ENCODE data around the gene PLCL1. TPM values are rescaled to one million over a fixed set of nuclear protein-coding genes. Genes with fewer than 3 reads are reported as not detected.

Gene PLCL1
- total RNA-seq, 1 experiment from 2014 or later: not detected

- Histone ChIP-seq H3K9me2 (replicated peaks; ENCODE audit: insufficient read depth, low read length) (no peaks in the 10 kb centered on the region), H2AFZ (ENCODE audit: low read length) (no peak overlapping the region), H3K27me3 (ENCODE audit: low read length) (no peaks in the 10 kb centered on the region), H3K27ac (ENCODE audit: low read length) (no peak overlapping the region), H3K4me2 (ENCODE audit: low read depth, low read length, poor library complexity, severe bottlenecking) (no peak overlapping the region), H3K9ac (ENCODE audit: low read length) (no peak overlapping the region), H3K4me1 (ENCODE audit: low read length) (no peaks in the 10 kb centered on the region), H4K20me1 (ENCODE audit: insufficient read depth, low read depth, low read length) (no peaks in the 10 kb centered on the region), H3K9me3 (ENCODE audit: low read length) (no peaks in the 10 kb centered on the region), H3K36me3 (ENCODE audit: insufficient read depth, low read length) (no peaks in the 10 kb centered on the region), H3K4me3 (ENCODE audit: low read length) (no peak overlapping the region), H3K79me2 (ENCODE audit: low read length) (no peaks in the 10 kb centered on the region)
- no peak for DNase-seq
Observed at GRCh38 chr2:197950006-197950405, 145.6 kb downstream of the PLCL1 start.

DNA sequence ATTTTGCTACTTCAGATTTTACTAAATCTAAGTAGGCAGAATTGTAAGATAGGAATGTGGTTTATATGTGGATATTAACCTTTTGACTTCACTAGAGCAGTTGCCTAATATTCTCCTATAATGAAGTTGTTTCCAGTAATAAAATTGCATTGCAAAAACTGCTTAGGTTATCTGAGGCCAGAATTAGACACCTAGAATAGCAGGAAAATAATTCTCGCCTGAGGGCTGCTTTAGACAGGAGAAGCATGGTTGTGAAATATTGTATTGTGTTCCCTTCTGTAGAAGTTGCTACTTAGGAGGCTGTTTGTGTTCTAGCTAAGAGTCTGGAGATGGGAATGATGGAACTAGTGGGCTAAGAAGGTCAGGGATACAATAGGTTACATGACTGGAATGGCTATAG lies 146.3 kb downstream of the PLCL1 start:
- no peaks in the 10 kb centered on the region for H3K4me1 ChIP-seq (ENCODE audit: low read length)
- no peak overlapping the region for H3K9ac ChIP-seq (ENCODE audit: low read length)
- no peaks in the 10 kb centered on the region for H3K27me3 ChIP-seq (ENCODE audit: low read length)
- H3K36me3 ChIP-seq (ENCODE audit: insufficient read depth, low read length): no peaks in the 10 kb centered on the region
- no peaks in the 10 kb centered on the region for H3K9me2 ChIP-seq (replicated peaks; ENCODE audit: insufficient read depth, low read length)
- no peak overlapping the region for H3K4me2 ChIP-seq (ENCODE audit: low read depth, low read length, poor library complexity, severe bottlenecking)
- no peaks in the 10 kb centered on the region for H3K79me2 ChIP-seq (ENCODE audit: low read length)
- no peak overlapping the region for H2AFZ ChIP-seq (ENCODE audit: low read length)
- DNase-seq: no peak
- H3K4me3 ChIP-seq (ENCODE audit: low read length): no peak overlapping the region
- no peak overlapping the region for H3K27ac ChIP-seq (ENCODE audit: low read length)
- no peaks in the 10 kb centered on the region for H3K9me3 ChIP-seq (ENCODE audit: low read length)
- no peaks in the 10 kb centered on the region for H4K20me1 ChIP-seq (ENCODE audit: insufficient read depth, low read depth, low read length)

GRCh38 chr2:197952540-197953202 lies 148.3 kb downstream of the PLCL1 start:
- Histone ChIP-seq H3K27me3 (ENCODE audit: low read length) (no peaks in the 10 kb centered on the region), H3K4me1 (ENCODE audit: low read length) (no peaks in the 10 kb centered on the region), H3K36me3 (ENCODE audit: insufficient read depth, low read length) (no peaks in the 10 kb centered on the region), H3K79me2 (ENCODE audit: low read length) (no peaks in the 10 kb centered on the region), H3K9me2 (replicated peaks; ENCODE audit: insufficient read depth, low read length) (no peaks in the 10 kb centered on the region), H3K9ac (ENCODE audit: low read length) (no peak overlapping the region), H4K20me1 (ENCODE audit: insufficient read depth, low read depth, low read length) (no peaks in the 10 kb centered on the region), H3K27ac (ENCODE audit: low read length) (no peak overlapping the region), H2AFZ (ENCODE audit: low read length) (no peak overlapping the region), H3K4me2 (ENCODE audit: low read depth, low read length, poor library complexity, severe bottlenecking) (no peak overlapping the region), H3K4me3 (ENCODE audit: low read length) (no peak overlapping the region), H3K9me3 (ENCODE audit: low read length) (no peaks in the 10 kb centered on the region)
- DNase-seq: no peak

GRCh38 chr2:197954328-197954727 lies 149.9 kb downstream of the PLCL1 start:
- Histone ChIP-seq H3K9me3 (ENCODE audit: low read length) (no peaks in the 10 kb centered on the region), H3K4me3 (ENCODE audit: low read length) (no peak overlapping the region), H3K27me3 (ENCODE audit: low read length) (no peaks in the 10 kb centered on the region), H4K20me1 (ENCODE audit: insufficient read depth, low read depth, low read length) (no peaks in the 10 kb centered on the region), H3K4me2 (ENCODE audit: low read depth, low read length, poor library complexity, severe bottlenecking) (no peak overlapping the region), H3K4me1 (ENCODE audit: low read length) (no peaks in the 10 kb centered on the region), H3K79me2 (ENCODE audit: low read length) (no peaks in the 10 kb centered on the region), H3K27ac (ENCODE audit: low read length) (no peak overlapping the region), H3K9ac (ENCODE audit: low read length) (no peak overlapping the region), H3K9me2 (replicated peaks; ENCODE audit: insufficient read depth, low read length) (no peaks in the 10 kb centered on the region; the same call in 1 of the 2 replicates), H2AFZ (ENCODE audit: low read length) (no peak overlapping the region), H3K36me3 (ENCODE audit: insufficient read depth, low read length) (no peaks in the 10 kb centered on the region)
- no peak for DNase-seq

DNA sequence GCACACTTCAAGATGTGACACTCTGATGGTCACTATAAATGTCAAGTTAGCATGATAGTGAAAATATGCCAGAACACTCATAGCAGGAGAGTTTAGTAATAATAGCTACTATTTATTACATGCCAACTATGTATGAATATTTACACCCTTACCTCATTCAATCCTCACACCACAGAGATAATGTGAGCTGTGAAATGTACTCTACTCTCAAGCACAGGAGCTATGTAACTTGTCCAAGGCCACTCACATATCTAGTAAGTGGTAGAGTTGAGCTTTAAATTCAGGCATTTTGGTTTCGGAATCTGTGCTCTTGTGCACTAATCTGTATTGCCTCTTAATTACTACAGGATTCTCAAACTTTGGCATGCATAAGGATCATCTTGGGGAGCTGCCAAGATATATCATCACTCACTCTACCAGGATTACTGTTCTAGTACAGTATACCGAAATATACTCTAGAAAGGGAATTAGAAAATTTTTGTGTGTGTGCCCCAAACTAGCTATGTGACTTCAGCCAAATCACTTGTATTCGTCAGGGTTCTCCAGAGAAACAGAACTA lies 154.3 kb downstream of the PLCL1 start:
- Histone ChIP-seq H3K27me3 (ENCODE audit: low read length) (no peaks in the 10 kb centered on the region), H3K79me2 (ENCODE audit: low read length) (no peaks in the 10 kb centered on the region), H3K9ac (ENCODE audit: low read length) (no peak overlapping the region), H3K27ac (ENCODE audit: low read length) (no peak overlapping the region), H3K4me2 (ENCODE audit: low read depth, low read length, poor library complexity, severe bottlenecking) (no peak overlapping the region), H4K20me1 (ENCODE audit: insufficient read depth, low read depth, low read length) (no peaks in the 10 kb centered on the region), H3K9me3 (ENCODE audit: low read length) (no peaks in the 10 kb centered on the region), H3K9me2 (replicated peaks; ENCODE audit: insufficient read depth, low read length) (no peaks in the 10 kb centered on the region; the same call in 1 of the 2 replicates), H3K4me3 (ENCODE audit: low read length) (no peak overlapping the region), H3K36me3 (ENCODE audit: insufficient read depth, low read length) (no peaks in the 10 kb centered on the region), H2AFZ (ENCODE audit: low read length) (no peak overlapping the region), H3K4me1 (ENCODE audit: low read length) (no peaks in the 10 kb centered on the region)
- no peak for DNase-seq

GRCh38 chr2:197959383-197959782 lies 155.0 kb downstream of the PLCL1 start:
- H4K20me1 ChIP-seq (ENCODE audit: insufficient read depth, low read depth, low read length): no peaks in the 10 kb centered on the region
- no peaks in the 10 kb centered on the region; the same call in 1 of the 2 replicates for H3K9me2 ChIP-seq (replicated peaks; ENCODE audit: insufficient read depth, low read length)
- H3K4me1 ChIP-seq (ENCODE audit: low read length): no peaks in the 10 kb centered on the region
- H3K9ac ChIP-seq (ENCODE audit: low read length): no peak overlapping the region
- no peak overlapping the region for H3K4me3 ChIP-seq (ENCODE audit: low read length)
- 0 out of 2 replicates have a peak, but pooled peaks cover under 1% of the 10 kb centered on the region for H3K9me3 ChIP-seq (ENCODE audit: low read length)
- H3K79me2 ChIP-seq (ENCODE audit: low read length): no peaks in the 10 kb centered on the region
- H2AFZ ChIP-seq (ENCODE audit: low read length): no peak overlapping the region
- H3K27me3 ChIP-seq (ENCODE audit: low read length): no peaks in the 10 kb centered on the region
- H3K27ac ChIP-seq (ENCODE audit: low read length): no peak overlapping the region
- no peaks in the 10 kb centered on the region for H3K36me3 ChIP-seq (ENCODE audit: insufficient read depth, low read length)
- no peak overlapping the region for H3K4me2 ChIP-seq (ENCODE audit: low read depth, low read length, poor library complexity, severe bottlenecking)
- no peak for DNase-seq

GRCh38 chr2:197960786-197961185 lies 156.4 kb downstream of the PLCL1 start:
- no peak overlapping the region for H3K27ac ChIP-seq (ENCODE audit: low read length)
- H3K4me3 ChIP-seq (ENCODE audit: low read length): no peak overlapping the region
- no peak for DNase-seq
- 0 out of 2 replicates have a peak, but pooled peaks cover 3% of the 10 kb centered on the region for H3K9me3 ChIP-seq (ENCODE audit: low read length)
- no peaks in the 10 kb centered on the region for H4K20me1 ChIP-seq (ENCODE audit: insufficient read depth, low read depth, low read length)
- H3K36me3 ChIP-seq (ENCODE audit: insufficient read depth, low read length): no peaks in the 10 kb centered on the region
- H3K9ac ChIP-seq (ENCODE audit: low read length): no peak overlapping the region
- H3K4me2 ChIP-seq (ENCODE audit: low read depth, low read length, poor library complexity, severe bottlenecking): no peak overlapping the region
- H2AFZ ChIP-seq (ENCODE audit: low read length): no peak overlapping the region
- no peaks in the 10 kb centered on the region for H3K79me2 ChIP-seq (ENCODE audit: low read length)
- no peaks in the 10 kb centered on the region; the same call in 1 of the 2 replicates for H3K9me2 ChIP-seq (replicated peaks; ENCODE audit: insufficient read depth, low read length)
- H3K4me1 ChIP-seq (ENCODE audit: low read length): no peaks in the 10 kb centered on the region
- no peaks in the 10 kb centered on the region for H3K27me3 ChIP-seq (ENCODE audit: low read length)

- Histone ChIP-seq H3K9me2 (replicated peaks; ENCODE audit: insufficient read depth, low read length) (no peaks in the 10 kb centered on the region), H4K20me1 (ENCODE audit: insufficient read depth, low read depth, low read length) (no peaks in the 10 kb centered on the region), H3K9me3 (ENCODE audit: low read length) (0 out of 2 replicates have a peak, but pooled peaks cover 3% of the 10 kb centered on the region), H3K4me3 (ENCODE audit: low read length) (no peak overlapping the region), H2AFZ (ENCODE audit: low read length) (no peak overlapping the region), H3K27me3 (ENCODE audit: low read length) (no peaks in the 10 kb centered on the region), H3K4me1 (ENCODE audit: low read length) (no peaks in the 10 kb centered on the region), H3K4me2 (ENCODE audit: low read depth, low read length, poor library complexity, severe bottlenecking) (no peak overlapping the region), H3K36me3 (ENCODE audit: insufficient read depth, low read length) (no peaks in the 10 kb centered on the region), H3K79me2 (ENCODE audit: low read length) (no peaks in the 10 kb centered on the region), H3K9ac (ENCODE audit: low read length) (no peak overlapping the region), H3K27ac (ENCODE audit: low read length) (no peak overlapping the region)
- DNase-seq: no peak
Observed at GRCh38 chr2:197964720-197965119, 160.3 kb downstream of the PLCL1 start.
